Measurements from ENCODE around the gene STX7.

The STX7 gene

DNA sequence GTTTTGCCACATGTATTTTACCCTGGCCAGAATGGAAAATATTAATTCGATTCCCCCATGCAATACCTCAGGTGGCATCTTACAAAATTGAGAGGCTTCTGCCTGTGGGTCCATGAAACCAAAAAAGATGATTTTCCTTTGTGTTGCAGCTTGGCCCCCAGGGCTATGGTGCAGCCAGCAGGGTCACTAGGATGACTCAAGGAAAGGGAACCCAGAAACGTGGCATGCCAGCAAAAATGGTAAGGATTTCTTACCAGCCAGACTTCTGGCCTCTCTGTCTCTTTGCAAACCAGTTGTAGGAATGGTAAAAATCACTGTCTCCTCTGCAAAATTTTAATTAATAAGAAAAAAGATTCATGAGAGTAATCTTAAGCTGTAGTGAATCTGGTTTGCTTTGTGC, 13.5 kb upstream of the STX7 start:
- TF ChIP-seq, protein P1, sequence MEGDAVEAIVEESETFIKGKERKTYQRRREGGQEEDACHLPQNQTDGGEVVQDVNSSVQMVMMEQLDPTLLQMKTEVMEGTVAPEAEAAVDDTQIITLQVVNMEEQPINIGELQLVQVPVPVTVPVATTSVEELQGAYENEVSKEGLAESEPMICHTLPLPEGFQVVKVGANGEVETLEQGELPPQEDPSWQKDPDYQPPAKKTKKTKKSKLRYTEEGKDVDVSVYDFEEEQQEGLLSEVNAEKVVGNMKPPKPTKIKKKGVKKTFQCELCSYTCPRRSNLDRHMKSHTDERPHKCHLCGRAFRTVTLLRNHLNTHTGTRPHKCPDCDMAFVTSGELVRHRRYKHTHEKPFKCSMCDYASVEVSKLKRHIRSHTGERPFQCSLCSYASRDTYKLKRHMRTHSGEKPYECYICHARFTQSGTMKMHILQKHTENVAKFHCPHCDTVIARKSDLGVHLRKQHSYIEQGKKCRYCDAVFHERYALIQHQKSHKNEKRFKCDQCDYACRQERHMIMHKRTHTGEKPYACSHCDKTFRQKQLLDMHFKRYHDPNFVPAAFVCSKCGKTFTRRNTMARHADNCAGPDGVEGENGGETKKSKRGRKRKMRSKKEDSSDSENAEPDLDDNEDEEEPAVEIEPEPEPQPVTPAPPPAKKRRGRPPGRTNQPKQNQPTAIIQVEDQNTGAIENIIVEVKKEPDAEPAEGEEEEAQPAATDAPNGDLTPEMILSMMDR (IDR thresholded peaks at IDR 0.05) = no peak
- Histone ChIP-seq H3K27me3 (peaks cover 19% of the 10 kb centered on the region), H3K9me3 (no peaks in the 10 kb centered on the region), H3K4me3 (ENCODE audit: low read depth in 1 of 2, low read length in 1 of 2) (no peak overlapping the region), H3K36me3 (no peaks in the 10 kb centered on the region), H3K4me1 (ENCODE audit: control insufficient read depth in 1 of 2, insufficient read depth in 1 of 2, low read depth in 1 of 2, low read length in 1 of 2) (peaks cover 0 to 4% of the 10 kb centered on the region in 2 experiments), H3K27ac (no peak overlapping the region)

DNA sequence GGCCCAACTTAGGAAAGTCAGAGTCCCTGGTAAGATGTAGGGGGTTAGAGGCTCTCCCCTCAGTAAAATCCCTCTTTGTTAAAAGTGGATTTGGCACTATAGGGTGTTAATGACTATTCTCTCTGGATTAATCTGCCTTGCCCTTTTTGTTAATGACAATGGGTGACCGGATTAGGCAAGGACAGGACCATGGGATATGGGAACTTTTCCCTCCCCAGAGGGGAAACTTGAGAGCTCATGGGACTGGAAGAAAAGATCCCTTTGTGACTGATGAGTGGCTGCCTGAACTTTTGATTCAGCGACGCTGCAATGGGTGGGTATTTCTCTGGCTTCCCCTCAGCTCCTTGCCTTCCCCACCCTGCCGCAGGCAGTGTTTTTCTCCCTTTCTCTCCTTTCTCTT, 12.9 kb upstream of the STX7 start:
- TF ChIP-seq, protein P1 (IDR thresholded peaks at IDR 0.05) = no peak
- no peak overlapping the region for H3K27ac ChIP-seq
- H3K36me3 ChIP-seq = no peaks in the 10 kb centered on the region

DNA sequence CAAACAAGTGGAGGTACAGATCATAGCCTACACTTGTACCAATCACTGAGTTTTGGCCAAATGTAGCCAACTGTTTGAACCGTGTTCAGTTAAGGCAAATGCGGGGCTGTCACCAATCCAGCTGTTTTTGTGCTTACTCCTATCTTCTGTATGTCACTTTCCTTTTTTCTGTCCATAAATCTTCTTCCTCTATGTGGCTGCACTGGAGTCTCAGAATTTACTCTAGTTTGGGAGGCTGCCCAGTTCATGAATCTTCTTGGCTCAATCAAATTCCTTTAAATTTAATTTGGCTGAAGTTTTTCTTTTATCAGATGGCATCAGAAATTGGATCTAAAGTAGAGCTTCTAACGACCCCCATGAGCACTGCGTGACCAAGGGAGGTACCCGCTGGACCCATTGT, 11.7 kb upstream of the STX7 start:
- no peaks in the 10 kb centered on the region for H3K9me3 ChIP-seq
- TF ChIP-seq, protein P1 (IDR thresholded peaks at IDR 0.05) = no peak

More for the DNA sequence above, 12.9 kb upstream of the STX7 start:
- Histone ChIP-seq H3K27me3 (peaks cover 19% of the 10 kb centered on the region), H3K9me3 (no peaks in the 10 kb centered on the region), H3K4me1 (ENCODE audit: control insufficient read depth in 1 of 2, insufficient read depth in 1 of 2, low read depth in 1 of 2, low read length in 1 of 2) (peaks cover 0 to 4% of the 10 kb centered on the region in 2 experiments), H3K4me3 (ENCODE audit: low read depth in 1 of 2, low read length in 1 of 2) (no peak overlapping the region)

GRCh38 chr6:132520953-132521352, 8.0 kb upstream of the STX7 start:
- no peak overlapping the region for H3K27ac ChIP-seq
- no peaks in the 10 kb centered on the region for H3K4me1 ChIP-seq (ENCODE audit: control insufficient read depth in 1 of 2, insufficient read depth in 1 of 2, low read depth in 1 of 2, low read length in 1 of 2)
- peaks cover 38% of the 10 kb centered on the region for H3K27me3 ChIP-seq
- TF ChIP-seq, protein P1 (IDR thresholded peaks at IDR 0.05) = no peak
- H3K9me3 ChIP-seq = no peaks in the 10 kb centered on the region
- H3K4me3 ChIP-seq (ENCODE audit: low read depth in 1 of 2, low read length in 1 of 2) = no peak overlapping the region
- H3K36me3 ChIP-seq = no peaks in the 10 kb centered on the region

More for the DNA sequence above, 11.7 kb upstream of the STX7 start:
- Histone ChIP-seq H3K4me1 (ENCODE audit: control insufficient read depth in 1 of 2, insufficient read depth in 1 of 2, low read depth in 1 of 2, low read length in 1 of 2) (no peaks in the 10 kb centered on the region), H3K27me3 (peaks cover 19% of the 10 kb centered on the region), H3K36me3 (no peaks in the 10 kb centered on the region), H3K27ac (no peak overlapping the region), H3K4me3 (ENCODE audit: low read depth in 1 of 2, low read length in 1 of 2) (no peak overlapping the region)

- no peaks in the 10 kb centered on the region for H3K9me3 ChIP-seq
- no peaks in the 10 kb centered on the region for H3K36me3 ChIP-seq
- peaks cover 27 to 29% of the 10 kb centered on the region in 2 experiments for H3K4me1 ChIP-seq (ENCODE audit: control insufficient read depth in 1 of 2, insufficient read depth in 1 of 2, low read depth in 1 of 2, low read length in 1 of 2)
- H3K4me3 ChIP-seq (ENCODE audit: low read depth in 1 of 2, low read length in 1 of 2) = no peak overlapping the region
- no peak overlapping the region for H3K27ac ChIP-seq
- peaks cover 23% of the 10 kb centered on the region for H3K27me3 ChIP-seq
- TF ChIP-seq, protein P1 (IDR thresholded peaks at IDR 0.05) = no peak
Measured at GRCh38 chr6:132515386-132515785, 2.5 kb upstream of the STX7 start.
